Liver (tissue), 9 donors: ENCODE data around the gene IL21R. TPM values are rescaled to one million over a fixed set of nuclear protein-coding genes. Genes with fewer than 3 reads are reported as not detected.

ENCODE experiments used
- DNase-seq: peaks from one replicate; pipeline ENCODE4 v3.0.0-alpha.2; 2017; ENCODE audit warnings: low spot score
- H3K27ac ChIP-seq, 2 donors: one replicate each; pipeline ENCODE4 v1.7.0; 2013; ENCODE audit warnings: inconsistent platforms in 2 of 2, low read length in 2 of 2, control low read depth in 1 of 2, low read depth in 1 of 2, mild to moderate bottlenecking in 1 of 2
- H3K27me3 ChIP-seq, 4 donors: one replicate each; pipeline versions ENCODE4 v1.6.1 to v1.7.0; 2013; ENCODE audit warnings: low read length in 3 of 4, inconsistent platforms in 1 of 4, mild to moderate bottlenecking in 1 of 4, moderate library complexity in 1 of 4; ENCODE audit not compliant: control insufficient read depth in 4 of 4, insufficient read depth in 4 of 4
- H3K36me3 ChIP-seq, 4 donors: one replicate each; pipeline versions ENCODE4 v1.6.1 to v1.7.0; 2013; ENCODE audit warnings: low read length in 3 of 4, mild to moderate bottlenecking in 3 of 4, low read depth in 1 of 4, moderate library complexity in 1 of 4; ENCODE audit not compliant: control insufficient read depth in 4 of 4, insufficient read depth in 3 of 4
- H3K4me1 ChIP-seq, 4 donors: one replicate each; pipeline versions ENCODE4 v1.6.1 to v1.7.0; 2013; ENCODE audit warnings: low read length in 3 of 4, mild to moderate bottlenecking in 3 of 4, moderate library complexity in 1 of 4; ENCODE audit not compliant: control insufficient read depth in 4 of 4, insufficient read depth in 4 of 4
- H3K4me3 ChIP-seq, 3 donors: one replicate each; pipeline versions ENCODE4 v1.6.1 to v1.7.0; 2013; ENCODE audit warnings: low read length in 3 of 3, control low read depth in 1 of 3, low read depth in 1 of 3, mild to moderate bottlenecking in 1 of 3
- H3K9ac ChIP-seq, 2 donors: one replicate each; pipeline ENCODE4 v1.7.0; 2013; ENCODE audit warnings: low read length in 2 of 2, mild to moderate bottlenecking in 2 of 2, moderate library complexity in 2 of 2, control low read depth in 1 of 2, low read depth in 1 of 2
- H3K9me3 ChIP-seq, 4 donors: one replicate each; pipeline versions ENCODE4 v1.6.1 to v1.7.0; 2013; ENCODE audit warnings: low read length in 3 of 4; ENCODE audit not compliant: control insufficient read depth in 4 of 4
- EGR1 ChIP-seq, 2 donors: IDR thresholded peaks; 2 replicates each; pipeline ENCODE4 v1.6.1; 2016 to 2018; ENCODE audit warnings: antibody characterized with exemption in 2 of 2, low read depth in 2 of 2
- FOXA1 ChIP-seq: IDR thresholded peaks from 2 replicates; pipeline ENCODE4 v1.6.1; 2016; ENCODE audit warnings: antibody characterized with exemption
- HNF4A ChIP-seq, 2 donors: conservative IDR thresholded peaks; 2 replicates each; pipeline ENCODE4 v1.6.1; 2016; ENCODE audit warnings: antibody characterized with exemption in 2 of 2, mild to moderate bottlenecking in 2 of 2
- HNF4G ChIP-seq: IDR thresholded peaks from 2 replicates; pipeline ENCODE4 v1.6.1; 2016; ENCODE audit warnings: antibody characterized with exemption
- JUND ChIP-seq, 2 donors: IDR thresholded peaks; 2 replicates each; pipeline ENCODE4 v1.6.1; 2016; ENCODE audit warnings: antibody characterized with exemption in 2 of 2
- NR2F2 ChIP-seq: IDR thresholded peaks from 2 replicates; pipeline ENCODE4 v1.6.1; 2016; ENCODE audit warnings: antibody characterized with exemption
- RAD21 ChIP-seq, 2 donors: IDR thresholded peaks; 2 replicates each; pipeline ENCODE4 v1.6.1; 2016; ENCODE audit warnings: antibody characterized with exemption in 2 of 2, mild to moderate bottlenecking in 2 of 2
- RXRA ChIP-seq, 2 donors: IDR thresholded peaks; 2 replicates each; pipeline ENCODE4 v1.6.1; 2017 to 2018; ENCODE audit warnings: antibody characterized with exemption in 2 of 2, mild to moderate bottlenecking in 1 of 2
- SP1 ChIP-seq: IDR thresholded peaks from 2 replicates; pipeline ENCODE4 v1.6.1; 2018; ENCODE audit warnings: antibody characterized with exemption, mild to moderate bottlenecking
- TAF1 ChIP-seq: conservative IDR thresholded peaks from 2 replicates; pipeline ENCODE4 v1.6.1; 2016; ENCODE audit warnings: antibody characterized with exemption, mild to moderate bottlenecking
- YY1 ChIP-seq: IDR thresholded peaks from 2 replicates; pipeline ENCODE4 v1.6.1; 2016; ENCODE audit warnings: antibody characterized with exemption, mild to moderate bottlenecking
- WGBS: extraction: QIAGEN DNeasy Blood & Tissue Kit; methylation state at CpG from one replicate; pipeline ENCODE4 v1.1.7; 2013; 5-methylcytosine and 5-hydroxymethylcytosine counted together
- polyA plus RNA-seq, 2 donors: library from polyadenylated mRNA; stranded (reverse) in 1 of 2; unstranded in 1 of 2; fragments of 200-250 nt in 1 of 2; fragments of >200 nt in 1 of 2; fragmentation: Nextera tagmentation in 1 of 2; extraction: Ambion mirVana in 1 of 2; gene quantifications; one replicate each; pipeline versions ENCODE4 v1.2.1 to v1.2.3, GENCODE V29; 2013 to 2015
- total RNA-seq, 2 donors: library from RNA; depleted of rRNA; stranded (reverse); fragments of >200 nt; gene quantifications; one replicate each; pipeline ENCODE4 v1.2.3, GENCODE V29; 2014
- TF ChIP-seq, protein P1 (sequence below): IDR thresholded peaks from 2 replicates; pipeline ENCODE4 v1.6.1; 2016; ENCODE audit warnings: antibody characterized with exemption
- TF ChIP-seq, protein P2 (sequence below): IDR thresholded peaks from 2 replicates; pipeline ENCODE4 v1.6.1; 2016; ENCODE audit warnings: antibody characterized with exemption
- TF ChIP-seq, protein P3 (sequence below): IDR thresholded peaks from 2 replicates; pipeline ENCODE4 v1.6.1; 2016; ENCODE audit warnings: antibody characterized with exemption
- TF ChIP-seq, protein P4 (sequence below): IDR thresholded peaks from 2 replicates; pipeline ENCODE4 v1.6.1; 2016; ENCODE audit warnings: antibody characterized with exemption, mild to moderate bottlenecking
- TF ChIP-seq, protein P5 (sequence below): fragments of 150-350 bp; IDR thresholded peaks from 2 replicates; pipeline ENCODE4 v1.5.1; 2017; ENCODE audit warnings: improper control_type of control experiment, low read depth, low read length; ENCODE audit not compliant: missing input control
- donor health status: healthy.
- donor health status: healthy.
- donor health status: healthy.
- donor health status: healthy.
- donor health status: healthy.

The IL21R gene
- total and polyA plus RNA-seq, 4 donors, result 0.19 to 0.84 (median 0.39) TPM

DNA sequence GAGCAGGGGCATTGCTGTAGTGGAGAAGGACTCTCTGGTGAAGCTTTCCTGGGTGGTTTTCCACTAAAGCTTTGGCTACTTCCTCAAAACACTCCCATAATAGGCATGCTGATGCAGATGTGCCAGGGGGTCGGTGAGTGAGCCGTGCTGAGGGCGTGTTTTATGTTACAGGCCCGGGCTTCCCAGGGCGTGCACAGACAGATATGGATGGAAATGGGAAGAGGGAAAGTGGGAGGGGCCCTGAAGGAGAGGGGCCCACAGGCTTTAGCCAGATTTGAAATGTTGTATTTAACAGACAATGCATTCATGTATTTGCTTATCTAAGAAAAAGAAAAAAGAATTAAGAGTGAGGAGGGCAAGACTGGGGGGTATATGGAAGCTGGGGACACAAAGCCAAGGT is 56.3 kb downstream of the IL21R start:
- 76% methylated on average over 5 of the region's 5 CpGs for WGBS
- H3K4me1 ChIP-seq, result peaks cover 0 to 1% (median 0%) of the 10 kb centered on the region in 4 donors
- no peak for DNase-seq
- H3K9me3 ChIP-seq, result no peaks in the 10 kb centered on the region
- TF ChIP-seq HNF4G (no peak), JUND (IDR thresholded peaks at IDR 0.05) (no peak), FOXA1 (no peak), RAD21 (IDR thresholded peaks at IDR 0.05) (no peak), YY1 (no peak), EGR1 (IDR thresholded peaks at IDR 0.05; ENCODE audit: low read depth in 2 of 2) (no peak), SP1 (no peak), RXRA (IDR thresholded peaks at IDR 0.05) (no peak), HNF4A (conservative IDR thresholded peaks at IDR 0.05) (no peak), TAF1 (no peak)
- TF ChIP-seq, protein P1, sequence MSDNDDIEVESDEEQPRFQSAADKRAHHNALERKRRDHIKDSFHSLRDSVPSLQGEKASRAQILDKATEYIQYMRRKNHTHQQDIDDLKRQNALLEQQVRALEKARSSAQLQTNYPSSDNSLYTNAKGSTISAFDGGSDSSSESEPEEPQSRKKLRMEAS, result no peak
- TF ChIP-seq, protein P2, sequence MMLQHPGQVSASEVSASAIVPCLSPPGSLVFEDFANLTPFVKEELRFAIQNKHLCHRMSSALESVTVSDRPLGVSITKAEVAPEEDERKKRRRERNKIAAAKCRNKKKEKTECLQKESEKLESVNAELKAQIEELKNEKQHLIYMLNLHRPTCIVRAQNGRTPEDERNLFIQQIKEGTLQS, result no peak
- TF ChIP-seq, protein P3, sequence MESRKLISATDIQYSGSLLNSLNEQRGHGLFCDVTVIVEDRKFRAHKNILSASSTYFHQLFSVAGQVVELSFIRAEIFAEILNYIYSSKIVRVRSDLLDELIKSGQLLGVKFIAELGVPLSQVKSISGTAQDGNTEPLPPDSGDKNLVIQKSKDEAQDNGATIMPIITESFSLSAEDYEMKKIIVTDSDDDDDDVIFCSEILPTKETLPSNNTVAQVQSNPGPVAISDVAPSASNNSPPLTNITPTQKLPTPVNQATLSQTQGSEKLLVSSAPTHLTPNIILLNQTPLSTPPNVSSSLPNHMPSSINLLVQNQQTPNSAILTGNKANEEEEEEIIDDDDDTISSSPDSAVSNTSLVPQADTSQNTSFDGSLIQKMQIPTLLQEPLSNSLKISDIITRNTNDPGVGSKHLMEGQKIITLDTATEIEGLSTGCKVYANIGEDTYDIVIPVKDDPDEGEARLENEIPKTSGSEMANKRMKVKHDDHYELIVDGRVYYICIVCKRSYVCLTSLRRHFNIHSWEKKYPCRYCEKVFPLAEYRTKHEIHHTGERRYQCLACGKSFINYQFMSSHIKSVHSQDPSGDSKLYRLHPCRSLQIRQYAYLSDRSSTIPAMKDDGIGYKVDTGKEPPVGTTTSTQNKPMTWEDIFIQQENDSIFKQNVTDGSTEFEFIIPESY, result no peak
- TF ChIP-seq, protein P4, sequence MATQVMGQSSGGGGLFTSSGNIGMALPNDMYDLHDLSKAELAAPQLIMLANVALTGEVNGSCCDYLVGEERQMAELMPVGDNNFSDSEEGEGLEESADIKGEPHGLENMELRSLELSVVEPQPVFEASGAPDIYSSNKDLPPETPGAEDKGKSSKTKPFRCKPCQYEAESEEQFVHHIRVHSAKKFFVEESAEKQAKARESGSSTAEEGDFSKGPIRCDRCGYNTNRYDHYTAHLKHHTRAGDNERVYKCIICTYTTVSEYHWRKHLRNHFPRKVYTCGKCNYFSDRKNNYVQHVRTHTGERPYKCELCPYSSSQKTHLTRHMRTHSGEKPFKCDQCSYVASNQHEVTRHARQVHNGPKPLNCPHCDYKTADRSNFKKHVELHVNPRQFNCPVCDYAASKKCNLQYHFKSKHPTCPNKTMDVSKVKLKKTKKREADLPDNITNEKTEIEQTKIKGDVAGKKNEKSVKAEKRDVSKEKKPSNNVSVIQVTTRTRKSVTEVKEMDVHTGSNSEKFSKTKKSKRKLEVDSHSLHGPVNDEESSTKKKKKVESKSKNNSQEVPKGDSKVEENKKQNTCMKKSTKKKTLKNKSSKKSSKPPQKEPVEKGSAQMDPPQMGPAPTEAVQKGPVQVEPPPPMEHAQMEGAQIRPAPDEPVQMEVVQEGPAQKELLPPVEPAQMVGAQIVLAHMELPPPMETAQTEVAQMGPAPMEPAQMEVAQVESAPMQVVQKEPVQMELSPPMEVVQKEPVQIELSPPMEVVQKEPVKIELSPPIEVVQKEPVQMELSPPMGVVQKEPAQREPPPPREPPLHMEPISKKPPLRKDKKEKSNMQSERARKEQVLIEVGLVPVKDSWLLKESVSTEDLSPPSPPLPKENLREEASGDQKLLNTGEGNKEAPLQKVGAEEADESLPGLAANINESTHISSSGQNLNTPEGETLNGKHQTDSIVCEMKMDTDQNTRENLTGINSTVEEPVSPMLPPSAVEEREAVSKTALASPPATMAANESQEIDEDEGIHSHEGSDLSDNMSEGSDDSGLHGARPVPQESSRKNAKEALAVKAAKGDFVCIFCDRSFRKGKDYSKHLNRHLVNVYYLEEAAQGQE, result no peak
- peaks cover 5 to 31% (median 8%) of the 10 kb centered on the region in 4 donors for H3K36me3 ChIP-seq
- H3K27ac ChIP-seq, result no peak overlapping the region
- H3K4me3 ChIP-seq, result no peak overlapping the region
- no peaks in the 10 kb centered on the region for H3K27me3 ChIP-seq
- no peak overlapping the region for H3K9ac ChIP-seq

DNA sequence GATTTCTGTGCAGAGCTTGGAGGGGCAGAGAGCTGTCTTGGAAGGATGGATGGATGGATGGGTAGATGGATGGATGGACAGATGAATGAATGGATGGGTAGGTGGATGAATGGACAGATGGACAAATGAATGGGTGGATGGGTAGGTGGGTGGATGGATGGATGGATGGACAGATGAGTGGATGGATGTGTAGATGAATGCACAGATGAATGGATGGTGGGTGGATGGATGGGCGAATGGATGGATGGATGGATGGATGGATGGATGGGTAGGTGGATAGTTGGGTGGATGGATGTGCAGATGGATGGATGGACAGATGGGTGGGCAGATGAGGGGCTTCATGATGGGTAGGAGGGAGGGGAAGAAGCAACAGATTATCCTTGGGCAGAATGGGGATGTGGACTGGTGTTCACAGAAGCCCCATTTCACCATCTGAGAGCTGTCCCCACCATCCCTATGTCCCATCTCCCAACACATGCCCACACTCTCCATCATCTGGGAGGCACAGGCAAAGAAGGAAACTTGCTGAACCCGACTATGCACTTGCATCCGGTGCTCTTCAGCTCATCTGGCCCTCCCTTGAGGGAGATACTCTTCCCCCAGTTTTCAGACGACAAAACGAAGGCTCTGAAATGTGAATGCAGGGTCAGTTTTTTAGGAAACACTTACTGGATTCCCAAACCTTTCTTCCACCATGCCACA is 57.2 kb downstream of the IL21R start:
- no peak overlapping the region for H3K4me3 ChIP-seq
- no peak overlapping the region for H3K27ac ChIP-seq
- H3K4me1 ChIP-seq, result peaks cover 0 to 1% (median 0%) of the 10 kb centered on the region in 4 donors
- no peaks in the 10 kb centered on the region for H3K27me3 ChIP-seq
- H3K9me3 ChIP-seq, result no peaks in the 10 kb centered on the region
- H3K36me3 ChIP-seq, result peaks cover 5 to 38% (median 12%) of the 10 kb centered on the region in 4 donors
- DNase-seq, result no peak
- no peak overlapping the region for H3K9ac ChIP-seq
- 87% methylated on average over 5 of the region's 5 CpGs for WGBS
- TF ChIP-seq NR2F2 (no peak), HNF4A (conservative IDR thresholded peaks at IDR 0.05) (no peak), SP1 (no peak), JUND (IDR thresholded peaks at IDR 0.05) (no peak), TAF1 (no peak), RAD21 (IDR thresholded peaks at IDR 0.05) (no peak), RXRA (IDR thresholded peaks at IDR 0.05) (no peak), EGR1 (IDR thresholded peaks at IDR 0.05; ENCODE audit: low read depth in 2 of 2) (no peak), FOXA1 (no peak)
- TF ChIP-seq, protein P2, result no peak
- TF ChIP-seq, protein P3, result no peak
- TF ChIP-seq, protein P4, result no peak
- TF ChIP-seq, protein P5, sequence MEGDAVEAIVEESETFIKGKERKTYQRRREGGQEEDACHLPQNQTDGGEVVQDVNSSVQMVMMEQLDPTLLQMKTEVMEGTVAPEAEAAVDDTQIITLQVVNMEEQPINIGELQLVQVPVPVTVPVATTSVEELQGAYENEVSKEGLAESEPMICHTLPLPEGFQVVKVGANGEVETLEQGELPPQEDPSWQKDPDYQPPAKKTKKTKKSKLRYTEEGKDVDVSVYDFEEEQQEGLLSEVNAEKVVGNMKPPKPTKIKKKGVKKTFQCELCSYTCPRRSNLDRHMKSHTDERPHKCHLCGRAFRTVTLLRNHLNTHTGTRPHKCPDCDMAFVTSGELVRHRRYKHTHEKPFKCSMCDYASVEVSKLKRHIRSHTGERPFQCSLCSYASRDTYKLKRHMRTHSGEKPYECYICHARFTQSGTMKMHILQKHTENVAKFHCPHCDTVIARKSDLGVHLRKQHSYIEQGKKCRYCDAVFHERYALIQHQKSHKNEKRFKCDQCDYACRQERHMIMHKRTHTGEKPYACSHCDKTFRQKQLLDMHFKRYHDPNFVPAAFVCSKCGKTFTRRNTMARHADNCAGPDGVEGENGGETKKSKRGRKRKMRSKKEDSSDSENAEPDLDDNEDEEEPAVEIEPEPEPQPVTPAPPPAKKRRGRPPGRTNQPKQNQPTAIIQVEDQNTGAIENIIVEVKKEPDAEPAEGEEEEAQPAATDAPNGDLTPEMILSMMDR, result no peak
